HG02973 (cell line): ENCODE measurements around the gene GRIN2C.

Experiments
- ATAC-seq: cut with Tn5 transposase; IDR thresholded peaks from one replicate; pipeline ENCODE4 v1.9.1; 2021; ENCODE audit warnings: moderate library complexity; ENCODE audit not compliant: unreplicated experiment

GRIN2C gene

DNA sequence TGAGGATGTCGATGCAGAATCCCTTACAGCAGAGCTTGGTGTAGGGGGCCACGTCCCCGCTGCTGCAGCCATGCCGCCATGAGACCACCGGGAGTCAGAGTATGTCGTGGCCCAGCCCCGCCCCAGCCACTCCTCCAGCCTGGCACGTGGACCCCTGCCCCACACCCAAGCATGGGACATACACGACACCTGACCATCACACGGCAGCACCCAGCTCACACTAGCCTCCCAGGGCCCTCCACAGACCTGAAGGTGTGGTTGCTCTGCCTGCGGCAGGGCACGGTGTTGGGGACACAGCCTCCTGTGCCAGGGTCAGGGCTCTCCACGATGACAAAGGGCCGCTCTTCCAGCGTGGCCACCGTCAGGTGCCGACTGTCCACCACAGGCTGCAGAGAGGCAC, 9.4 kb downstream of the GRIN2C start:
- ATAC-seq: no peak

DNA sequence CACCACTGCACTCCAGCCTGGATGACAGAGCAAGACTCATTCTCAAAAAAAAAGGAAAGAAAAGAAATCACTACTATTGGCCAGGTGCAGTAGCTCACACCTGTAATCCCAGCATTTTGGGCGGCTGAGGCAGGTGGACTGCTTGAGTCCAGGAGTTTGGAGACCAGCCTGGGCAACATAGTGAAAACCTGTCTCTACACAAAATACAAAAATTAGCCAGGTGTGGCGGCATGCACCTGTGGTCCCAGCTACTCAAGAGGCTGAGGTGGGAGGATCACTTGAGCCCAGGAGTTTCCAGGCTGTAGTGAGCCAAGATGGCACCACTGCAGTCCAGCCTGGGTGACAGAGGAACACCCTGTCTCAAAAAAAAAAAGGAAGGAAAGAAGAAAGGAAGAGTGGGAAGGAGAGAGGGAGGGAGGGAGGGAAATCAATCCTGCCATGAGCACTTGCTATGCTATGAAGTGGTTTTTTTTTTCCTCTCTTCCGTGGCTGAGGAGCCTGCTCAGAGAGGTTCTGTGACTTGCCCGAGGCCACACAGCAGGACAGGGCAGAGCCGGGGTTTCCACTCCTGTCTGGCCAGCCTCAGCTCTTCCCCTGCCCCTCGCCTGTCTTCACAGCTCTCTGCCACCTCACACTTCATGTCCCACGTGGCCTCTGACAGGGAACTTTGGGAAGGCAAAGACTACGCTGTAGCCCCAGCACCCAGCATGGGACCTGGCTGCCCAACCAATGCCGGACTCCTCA, 10.9 kb downstream of the GRIN2C start:
- no peak for ATAC-seq

DNA sequence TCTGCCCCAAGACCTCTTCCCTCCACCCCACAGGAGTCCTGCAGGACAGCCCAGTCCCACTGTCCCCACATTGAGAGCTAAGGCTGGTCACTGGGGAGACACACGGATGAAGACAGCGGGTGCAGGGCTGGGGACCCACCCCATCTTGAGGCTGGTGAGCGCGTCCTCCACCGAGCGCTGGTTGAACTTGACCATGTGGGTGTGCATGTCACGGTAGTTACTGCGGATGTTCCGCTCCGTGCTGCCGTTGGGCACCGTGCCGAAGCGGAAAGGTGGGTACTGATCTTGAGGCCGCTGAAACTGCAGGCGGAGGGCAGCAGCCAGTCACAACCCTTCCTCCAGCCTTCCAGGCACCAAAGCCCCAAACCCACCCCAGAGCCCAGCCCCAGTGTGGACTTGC, 13.1 kb downstream of the GRIN2C start:
- no peak for ATAC-seq

DNA sequence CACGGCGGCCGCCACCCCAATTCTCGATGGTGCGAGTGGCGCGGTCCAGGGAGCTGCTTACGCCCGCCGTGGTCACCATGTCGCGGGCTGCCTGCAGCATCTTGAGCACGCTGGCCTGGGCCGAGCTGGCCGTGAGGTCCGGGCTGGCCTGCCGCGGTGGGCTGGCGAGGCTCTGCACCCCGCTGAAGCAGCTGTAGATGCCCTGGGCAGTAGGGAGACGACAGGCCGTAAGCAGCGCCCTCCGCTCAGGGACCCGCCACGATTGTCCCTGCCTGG, 16.4 kb downstream of the GRIN2C start:
- ATAC-seq: no peak

DNA sequence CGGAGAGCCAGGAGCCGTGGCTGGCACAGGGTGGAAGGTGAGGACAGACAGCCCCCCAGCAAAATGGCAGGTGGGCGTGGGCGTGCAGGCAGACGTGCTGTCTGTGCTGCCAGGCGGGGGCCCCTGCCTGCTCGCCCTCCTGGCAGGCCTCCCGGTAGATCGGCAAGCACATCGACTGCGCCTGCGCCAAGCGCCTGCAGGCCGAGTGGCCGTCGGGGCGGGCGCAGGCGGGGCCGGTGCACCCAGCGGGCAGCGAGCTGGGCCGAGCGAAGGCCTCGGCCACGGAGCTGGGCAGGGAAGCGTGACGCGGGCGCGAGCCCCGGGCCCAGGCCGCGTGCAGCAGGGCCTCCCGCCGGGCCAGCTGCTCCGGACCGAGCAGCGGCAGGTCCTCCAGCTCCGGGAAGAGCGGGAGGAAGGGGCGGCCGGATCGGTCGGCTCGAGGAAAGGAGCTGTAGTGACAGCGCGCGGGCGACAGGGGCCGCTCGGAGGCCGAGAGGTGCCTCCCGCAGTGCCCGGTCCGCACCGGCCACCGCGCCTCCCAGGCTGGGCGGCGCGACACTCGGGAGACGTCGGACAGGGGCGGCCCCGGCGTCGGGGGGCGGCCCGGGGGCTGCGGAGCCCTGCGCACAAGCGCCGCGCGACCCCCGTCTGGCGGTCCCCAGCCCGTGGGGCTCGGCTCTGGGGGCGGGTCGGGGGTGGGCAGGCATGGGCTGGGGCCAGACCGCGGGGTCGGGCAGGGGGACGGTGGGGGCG, 16.9 kb downstream of the GRIN2C start:
- ATAC-seq: no peak

DNA sequence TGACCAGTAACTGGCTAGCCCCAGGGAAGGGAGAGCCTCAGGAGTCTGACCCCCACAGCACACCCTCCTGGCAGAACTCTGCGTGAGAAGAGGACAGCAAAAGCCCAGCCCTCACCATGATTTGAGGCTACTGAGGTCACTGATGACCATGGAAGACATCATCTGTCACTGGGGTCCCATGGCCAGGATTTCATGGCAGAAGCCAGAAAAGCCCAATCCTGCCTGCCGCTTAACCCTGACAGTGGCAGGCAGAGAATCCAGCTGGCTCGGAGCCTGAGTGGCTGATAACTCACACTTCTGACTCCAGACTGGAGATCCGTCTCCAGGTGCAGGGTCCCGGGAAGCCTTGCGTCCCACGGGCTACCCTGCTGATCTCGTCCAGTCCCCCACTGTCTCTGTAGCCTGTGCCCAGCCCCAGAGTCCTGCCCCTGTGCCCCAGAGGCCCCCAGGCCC, 17.5 kb downstream of the GRIN2C start:
- no peak for ATAC-seq

DNA sequence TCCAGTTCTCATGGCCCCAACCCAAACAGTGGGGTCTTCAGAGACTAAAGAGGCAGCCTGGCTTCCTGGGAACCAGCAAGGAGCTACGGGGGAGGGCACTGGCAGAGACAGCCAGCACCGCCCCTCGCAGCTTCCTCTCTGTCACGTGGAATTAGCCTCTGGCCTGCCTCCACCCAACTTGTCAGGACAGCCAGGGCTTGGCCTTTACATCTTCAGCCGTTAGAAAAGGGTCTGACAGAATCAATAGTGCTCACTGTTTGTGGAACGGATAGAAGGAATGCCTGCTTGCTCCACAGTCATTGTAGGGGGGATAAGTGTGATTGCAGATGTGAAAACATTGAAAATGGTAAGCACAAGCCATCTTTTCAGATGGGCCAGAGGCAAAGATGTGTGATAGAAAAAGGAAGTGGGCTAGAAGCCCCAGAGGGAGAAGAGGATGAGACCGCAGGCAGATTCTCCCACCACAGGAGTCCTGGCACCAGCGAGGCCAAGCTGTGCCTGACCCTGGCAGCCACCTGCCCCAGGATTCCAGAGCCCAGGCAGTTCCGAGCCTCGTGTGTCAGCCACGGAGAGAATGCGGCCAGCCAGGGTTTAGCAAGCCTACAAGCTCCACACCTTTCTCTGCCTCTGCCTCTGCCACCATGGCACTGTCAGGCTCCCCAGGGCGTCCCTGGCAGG, 18.6 kb downstream of the GRIN2C start:
- no peak for ATAC-seq

DNA sequence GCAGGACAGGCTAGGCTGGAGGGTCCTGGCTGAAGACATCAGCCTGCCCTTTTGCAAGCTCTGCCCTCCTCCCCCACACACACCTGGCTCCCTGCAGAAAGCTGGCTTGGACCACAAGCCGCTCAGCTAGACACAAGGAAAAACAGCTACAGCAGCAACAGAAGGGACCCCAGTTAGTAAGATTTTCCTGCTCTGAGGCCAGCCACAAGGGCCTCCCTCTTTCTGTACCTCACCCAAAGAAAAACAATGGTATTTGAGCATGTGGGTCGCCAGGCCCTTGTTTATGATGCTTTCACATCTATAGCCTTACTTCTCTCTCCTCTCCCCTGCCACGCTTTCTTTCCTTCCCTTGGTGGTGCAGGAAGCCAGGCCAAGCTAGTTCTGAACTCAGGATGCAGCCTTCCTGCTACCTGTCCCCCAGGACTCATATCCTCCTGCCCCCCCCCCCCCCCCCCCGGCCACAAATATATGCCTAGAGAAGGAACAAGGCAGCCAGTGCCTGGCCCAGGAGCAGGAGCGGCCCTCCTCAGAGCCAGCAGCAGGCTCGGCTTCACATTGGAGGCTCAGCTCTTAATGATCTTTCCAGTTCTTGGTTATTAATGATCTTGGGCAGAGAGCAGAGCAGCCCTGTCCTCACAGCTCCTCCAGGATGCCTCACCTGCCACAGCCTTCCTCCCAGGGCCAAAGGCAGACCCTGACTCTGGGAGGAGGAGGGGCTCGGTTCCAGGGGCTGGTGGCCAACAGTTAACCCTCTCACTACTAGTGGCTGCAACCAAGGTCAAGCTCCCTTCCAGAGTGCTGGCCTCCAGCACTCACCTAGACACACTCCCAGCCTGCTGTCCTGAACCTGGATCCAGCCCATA, 19.5 kb downstream of the GRIN2C start:
- no peak for ATAC-seq

DNA sequence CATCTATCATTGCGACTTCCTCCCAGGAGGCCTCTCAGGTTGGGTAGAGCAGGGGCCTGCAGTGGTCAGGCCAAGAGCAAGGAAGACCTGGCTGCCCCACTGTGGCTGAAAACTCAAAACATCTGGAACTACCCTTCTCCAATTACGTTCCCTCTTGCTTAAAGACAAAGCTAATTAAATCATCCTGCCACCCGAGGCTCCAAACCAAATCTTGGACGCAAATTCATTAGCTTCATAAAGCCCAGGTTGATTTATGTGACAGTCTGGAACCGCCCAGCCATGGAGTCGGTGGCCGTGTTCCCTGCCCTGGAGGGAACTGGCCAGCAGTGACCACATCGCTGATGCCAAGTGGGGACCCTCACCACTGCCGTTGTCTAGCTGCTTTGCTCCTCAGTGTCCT, 21.4 kb downstream of the GRIN2C start:
- no peak for ATAC-seq

DNA sequence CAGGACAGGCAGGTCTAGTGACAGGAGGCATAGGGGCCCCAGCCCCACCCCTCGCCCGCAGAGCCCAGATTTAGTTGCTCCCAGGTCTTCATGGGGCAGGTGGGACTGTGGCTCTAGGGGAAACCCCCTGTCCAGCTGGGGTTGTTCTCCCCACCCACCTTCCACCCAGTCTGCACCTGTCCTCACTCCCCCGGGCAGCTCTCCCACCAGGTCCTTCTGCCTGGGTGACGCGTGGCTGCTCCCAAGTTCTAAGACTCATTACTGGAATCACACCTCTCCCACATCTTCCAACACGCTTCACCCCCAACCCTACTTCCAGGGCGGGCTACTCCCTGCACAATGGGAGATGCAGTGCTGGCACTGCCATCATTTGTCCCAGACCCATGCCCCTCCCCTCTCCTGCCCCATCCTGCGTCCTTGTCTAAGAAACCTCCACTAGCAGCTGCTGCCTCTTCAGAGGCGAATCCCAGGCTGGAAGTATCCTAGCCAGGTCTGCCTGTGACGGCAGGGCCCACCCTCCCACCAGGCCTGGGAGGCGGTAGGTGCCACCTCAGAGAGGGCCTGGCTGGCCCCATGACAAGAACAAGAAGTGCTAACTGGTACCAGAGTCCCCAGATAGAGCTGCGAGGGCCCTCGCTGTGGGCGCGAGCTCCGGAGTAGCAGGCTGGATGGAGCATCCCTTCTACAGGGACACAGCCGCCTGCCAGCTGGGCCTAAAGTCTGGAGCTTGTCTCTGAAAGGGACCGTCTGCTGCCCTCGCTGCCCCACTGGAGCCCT, 22.8 kb downstream of the GRIN2C start:
- ATAC-seq: no peak

DNA sequence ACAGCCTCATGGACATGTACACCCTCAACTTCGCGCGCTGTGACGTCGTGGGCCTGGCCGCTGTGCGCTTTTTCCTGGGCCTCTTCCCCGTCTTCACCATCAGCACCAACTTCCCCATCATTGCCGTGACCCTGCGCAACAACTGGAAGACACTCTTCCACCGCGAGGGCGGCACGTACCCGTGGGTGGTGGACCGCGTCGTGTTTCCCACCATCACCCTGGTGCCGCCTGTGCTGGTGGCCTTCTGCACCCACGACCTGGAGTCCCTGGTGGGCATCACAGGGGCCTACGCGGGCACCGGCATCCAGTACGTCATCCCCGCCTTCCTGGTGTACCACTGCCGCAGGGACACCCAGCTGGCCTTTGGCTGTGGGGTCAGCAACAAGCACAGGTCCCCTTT, 23.5 kb downstream of the GRIN2C start:
- ATAC-seq: no peak

DNA sequence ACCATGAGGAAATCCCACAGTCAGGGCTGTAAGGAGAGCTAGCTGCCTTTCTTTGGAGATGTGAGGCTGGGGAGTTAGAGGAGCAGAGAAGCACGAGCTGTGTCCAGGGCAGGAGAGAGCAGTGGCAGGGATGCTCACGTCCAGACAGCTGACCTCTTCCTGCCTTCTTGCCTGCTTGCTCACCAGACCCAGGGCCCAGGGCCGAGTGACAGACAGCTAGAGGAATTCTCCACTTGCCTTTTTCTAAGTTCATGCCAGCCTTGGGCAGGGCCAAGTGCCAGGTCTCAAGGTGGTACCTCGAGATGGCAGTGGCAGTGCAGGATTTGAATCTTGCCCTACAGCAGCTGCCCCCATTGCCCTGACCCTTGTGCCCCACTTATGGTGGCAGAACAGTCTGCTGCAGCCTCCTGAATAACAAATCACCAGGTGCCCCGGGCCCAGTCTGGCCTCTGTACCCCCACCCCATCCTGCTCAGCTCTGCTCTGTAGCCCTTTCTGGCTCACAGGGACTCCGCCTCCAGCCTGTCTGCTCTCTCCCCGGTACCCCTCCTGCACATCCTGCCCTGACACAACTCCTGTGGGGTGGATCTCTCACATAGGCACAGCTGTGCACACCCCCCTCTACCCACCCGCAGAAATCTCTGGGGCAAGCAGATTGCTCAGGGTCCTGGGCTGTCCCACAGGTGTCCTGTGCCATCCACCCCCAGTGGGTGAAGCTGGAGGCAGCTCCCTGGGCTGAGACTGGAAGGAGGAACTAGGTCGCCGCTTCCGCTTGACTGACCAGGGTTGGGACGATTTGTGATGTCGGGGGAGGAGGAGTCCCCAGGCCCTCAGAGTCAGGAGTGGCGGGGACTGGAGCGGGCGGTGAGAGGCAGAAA, 25.9 kb downstream of the GRIN2C start:
- peak; percentile 56 for ATAC-seq

DNA sequence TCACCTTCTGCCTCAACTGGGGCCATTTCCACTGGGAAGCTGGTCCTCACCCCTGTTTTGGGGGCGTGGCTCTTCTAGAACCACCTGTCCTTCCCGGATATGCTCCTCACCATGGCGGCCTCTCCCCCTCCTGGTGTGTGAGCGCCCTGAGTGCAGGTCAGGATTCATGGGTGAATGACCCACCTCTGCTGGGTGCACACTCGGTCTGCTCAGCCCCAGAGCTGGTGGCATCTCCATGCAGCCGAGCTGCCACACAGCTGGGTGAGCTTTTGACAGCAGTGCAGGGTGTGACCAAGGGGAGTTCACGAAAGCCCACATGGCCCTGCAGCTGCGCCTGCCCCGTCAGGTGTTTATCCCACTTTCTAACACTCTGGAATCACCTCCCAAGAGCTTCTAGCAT, 27.3 kb downstream of the GRIN2C start:
- ATAC-seq: no peak

DNA sequence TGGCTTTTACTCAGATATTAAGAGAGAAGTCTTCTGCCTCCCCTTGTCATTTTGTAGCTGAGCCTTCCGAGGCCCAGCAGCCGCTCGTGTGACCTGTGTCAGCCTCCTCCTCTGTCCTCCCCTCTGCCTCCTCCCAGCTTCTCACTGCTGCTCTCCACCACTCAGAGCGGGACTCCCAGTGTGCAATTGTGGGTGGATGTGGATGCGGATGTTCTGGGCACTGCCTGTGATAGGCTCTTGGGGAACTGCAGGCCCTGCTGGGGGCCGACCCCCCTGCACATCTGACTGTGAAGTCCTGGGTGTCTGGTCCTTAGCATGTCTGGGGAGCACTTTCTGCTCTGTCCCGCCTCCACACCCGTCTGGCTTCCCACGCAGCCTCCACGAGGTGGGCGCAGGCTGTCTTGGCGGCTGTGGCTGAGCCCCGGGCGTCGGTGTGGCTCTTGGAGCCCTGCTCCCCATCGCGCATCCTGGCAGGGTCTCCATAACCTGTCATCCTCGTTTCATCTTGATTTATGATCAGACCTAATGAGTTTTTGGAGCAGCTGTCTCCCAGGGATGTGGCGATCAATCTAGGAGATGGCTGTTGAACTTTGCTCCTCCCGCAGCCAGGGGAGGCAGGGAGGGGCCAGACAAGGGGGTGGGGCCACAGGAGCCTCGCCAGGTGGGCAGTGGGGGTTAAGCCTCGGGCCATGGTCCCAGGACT, 28.1 kb downstream of the GRIN2C start:
- ATAC-seq: no peak

DNA sequence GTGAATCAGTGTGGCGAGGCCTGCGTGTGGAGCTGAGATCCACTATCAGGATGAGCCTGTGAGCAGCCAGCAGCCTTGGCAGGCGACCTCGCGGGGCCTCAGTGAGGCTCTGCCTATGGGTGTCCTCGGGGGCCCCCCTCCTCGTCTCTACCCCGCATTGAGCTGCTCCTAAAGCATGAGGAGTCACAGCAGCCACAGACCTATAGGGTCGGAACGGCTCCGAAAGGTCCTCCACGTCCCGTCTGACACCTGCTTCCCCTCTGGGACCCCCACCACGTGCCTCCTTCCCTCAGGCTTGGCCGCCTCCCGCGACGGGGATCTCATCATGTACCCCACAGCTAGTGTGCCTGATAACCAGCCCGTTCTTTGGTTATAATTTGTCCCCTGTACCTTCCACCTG, 28.8 kb downstream of the GRIN2C start:
- ATAC-seq: no peak

DNA sequence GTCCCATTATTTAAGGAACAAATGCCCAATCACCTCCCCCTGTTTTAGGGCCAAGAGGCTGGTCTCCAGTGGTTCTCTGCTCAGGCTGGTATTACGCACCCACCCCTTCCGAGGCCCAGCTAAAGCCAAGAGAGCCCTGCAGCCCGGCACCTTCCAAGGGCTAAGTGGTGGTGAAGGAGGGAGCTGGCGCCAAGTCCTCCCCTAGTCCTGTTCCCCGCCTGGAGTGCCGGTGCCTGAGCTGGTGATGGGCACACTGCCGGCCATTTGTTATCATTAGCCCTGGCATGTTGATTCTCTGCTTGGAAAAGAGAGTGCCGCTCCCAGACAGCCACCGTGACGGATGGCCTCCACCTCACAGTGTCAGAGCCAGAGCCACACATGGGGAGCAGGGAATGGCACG, 31.9 kb downstream of the GRIN2C start:
- ATAC-seq: no peak

DNA sequence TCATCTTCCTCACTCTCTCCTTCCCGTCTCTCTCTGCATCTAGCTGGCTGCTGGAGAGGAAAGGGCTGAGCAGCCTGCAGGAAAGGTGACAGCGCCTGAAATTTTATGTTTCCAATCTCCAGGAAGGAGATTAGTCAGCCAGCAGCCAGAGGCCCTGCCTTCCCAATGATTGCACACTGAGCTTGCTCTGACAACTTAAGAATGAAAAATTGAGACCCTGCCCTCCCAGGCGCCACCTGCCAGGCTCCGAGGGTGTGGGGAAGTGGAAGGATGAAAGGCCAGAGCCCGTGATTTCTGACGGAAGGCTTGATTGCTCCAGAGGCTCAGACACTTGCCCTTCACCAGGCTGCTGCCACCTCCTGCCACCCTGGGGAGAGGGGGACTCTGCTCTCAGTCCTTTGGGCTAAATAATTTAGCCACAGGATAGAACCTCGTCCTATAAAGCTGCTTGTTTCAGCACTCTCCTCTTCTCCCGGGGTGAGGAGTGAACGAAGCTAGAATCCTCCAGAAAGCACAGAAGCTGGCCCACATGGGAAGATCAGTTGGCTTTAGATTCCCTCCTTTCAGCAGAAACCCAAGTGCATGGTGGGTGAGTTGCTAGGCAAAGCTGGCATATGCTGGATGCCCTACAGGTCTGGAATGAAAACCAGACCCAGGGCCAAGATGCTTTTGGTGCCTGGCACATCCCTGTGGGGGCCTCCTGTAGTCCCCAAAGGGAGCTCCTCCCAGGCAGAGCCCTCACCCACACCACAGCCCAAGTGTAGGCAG, 33.5 kb downstream of the GRIN2C start:
- ATAC-seq: no peak

DNA sequence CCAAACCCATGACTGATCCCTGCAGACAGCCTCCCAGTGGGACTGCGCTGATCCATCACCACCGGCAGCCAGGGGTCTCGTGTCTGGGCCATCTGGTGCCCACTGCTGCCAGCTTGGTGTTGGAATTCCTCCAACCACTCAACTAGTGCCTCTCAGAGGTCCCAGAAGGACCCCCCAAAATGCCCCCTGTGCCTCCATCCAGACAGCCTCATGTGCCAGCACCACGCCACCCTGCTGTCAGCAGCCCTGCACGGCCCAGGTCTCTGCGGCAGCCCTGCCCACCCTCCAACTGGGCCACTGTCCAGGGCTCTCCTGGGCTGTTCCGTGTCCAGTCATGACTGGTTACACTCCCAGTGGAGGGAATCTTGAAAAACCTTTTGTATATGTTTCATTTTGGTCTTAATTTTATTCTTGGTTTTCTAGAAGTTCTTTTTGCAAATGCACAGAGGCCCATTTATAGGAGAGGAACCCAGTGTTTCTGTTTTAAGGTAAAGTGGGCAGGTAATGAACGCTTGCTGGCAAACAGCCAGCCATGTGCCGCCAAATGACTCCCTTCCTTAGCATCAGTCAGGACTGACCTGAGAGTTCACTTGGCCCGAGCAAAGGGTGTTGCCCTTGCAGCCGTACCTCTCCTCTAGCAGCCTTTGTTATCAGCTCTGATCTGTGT, 34.6 kb downstream of the GRIN2C start:
- no peak for ATAC-seq
